ENCODE results near the gene LRRC19. TPM values are rescaled to one million over a fixed set of nuclear protein-coding genes. Genes with fewer than 3 reads are reported as not detected.

LRRC19 gene
- total RNA-seq, 1 experiment from 2014 or later = not detected

DNA sequence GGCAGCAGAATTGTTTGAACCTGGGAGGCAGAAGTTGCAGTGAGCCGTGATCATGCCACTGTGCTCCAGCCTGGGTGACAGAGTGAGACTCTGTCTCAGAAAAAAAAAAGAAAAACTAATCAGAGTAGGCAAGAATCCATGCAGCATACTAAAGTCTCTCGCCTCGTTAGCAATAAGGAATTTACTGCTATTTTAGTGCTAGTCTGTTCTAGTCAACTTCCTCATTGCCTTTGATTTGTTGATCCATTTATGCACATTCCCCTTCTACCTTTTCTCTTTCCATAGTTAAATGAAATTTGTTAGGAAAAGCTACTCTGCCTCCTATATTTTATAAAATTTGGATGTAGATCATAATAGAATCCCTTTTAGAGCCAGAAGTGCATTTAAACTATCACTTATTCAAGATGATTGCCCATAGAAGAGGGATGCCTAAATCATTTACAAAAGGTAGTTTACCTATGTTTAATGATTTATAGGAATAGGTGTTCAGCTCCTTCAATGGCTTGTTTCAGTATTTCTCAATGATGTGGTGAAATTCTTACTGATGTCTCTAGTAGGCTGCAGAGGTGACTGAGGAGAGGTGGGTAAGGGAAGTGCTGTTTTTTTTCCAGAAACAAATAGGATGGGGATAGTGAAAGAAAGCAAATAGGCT, 1.9 kb downstream of the LRRC19 start:
- ChIA-PET CTCF (no interaction called here), POLR2A (no interaction called here), RAD21 (ENCODE audit: low non-redundant PET in 1 of 2, low total read pairs in 2 of 2, uncharacterized antibody in 2 of 2, unreplicated experiment in 2 of 2) (no interaction called here)
- Histone ChIP-seq H3K27me3 (ENCODE audit: insufficient read depth, low read length) (no peaks in the 10 kb centered on the region), H3K79me2 (ENCODE audit: insufficient read depth, low read length) (no peaks in the 10 kb centered on the region), H3K9me2 (ENCODE audit: insufficient read depth) (no peaks in the 10 kb centered on the region), H3K4me1 (ENCODE audit: control insufficient read depth in 1 of 2, insufficient read depth in 2 of 2, low read length in 2 of 2) (no peaks in the 10 kb centered on the region), H3K36me3 (ENCODE audit: control insufficient read depth in 1 of 2, insufficient read depth in 2 of 2, low read length in 2 of 2) (no peaks in the 10 kb centered on the region), H2AFZ (ENCODE audit: low read depth, low read length, poor library complexity, severe bottlenecking) (no peak overlapping the region), H3K9me3 (ENCODE audit: control insufficient read depth in 1 of 2, insufficient read depth in 1 of 2, low read depth in 1 of 2, low read length in 2 of 2) (no peaks in the 10 kb centered on the region), H4K20me1 (ENCODE audit: insufficient read depth) (no peaks in the 10 kb centered on the region), H3K4me2 (ENCODE audit: low read length) (no peak overlapping the region), H3K9ac (ENCODE audit: low read length) (no peak overlapping the region), H3K4me3 (replicated peaks in 1 of 2; ENCODE audit: low read depth in 1 of 2, low read length in 2 of 2) (no peak overlapping the region), H3K27ac (ENCODE audit: low read depth, low read length) (no peak overlapping the region)
- BruUV-seq (replicated peaks) = no TSS peak
- no peak for DNase-seq (ENCODE audit: low read depth, low spot score)
- no peak for TF ChIP-seq POLR2AphosphoS5 (IDR thresholded peaks at IDR 0.05; ENCODE audit: low read depth, low read length)
- no peak for TF ChIP-seq EZH2phosphoT487 (IDR thresholded peaks at IDR 0.05; ENCODE audit: borderline replicate concordance)
- TF ChIP-seq EGR1 (IDR thresholded peaks at IDR 0.05; ENCODE audit: low read depth) = no peak
- TF ChIP-seq RAD21 (IDR thresholded peaks at IDR 0.05; ENCODE audit: low read depth) = no peak
- no peak for TF ChIP-seq CBX3 (IDR thresholded peaks at IDR 0.05; ENCODE audit: low read depth)
- TF ChIP-seq SIN3A (IDR thresholded peaks at IDR 0.05; ENCODE audit: low read depth) = no peak
- no peak for TF ChIP-seq FOSL1 (IDR thresholded peaks at IDR 0.05; ENCODE audit: low read depth)
- TF ChIP-seq, protein P1, sequence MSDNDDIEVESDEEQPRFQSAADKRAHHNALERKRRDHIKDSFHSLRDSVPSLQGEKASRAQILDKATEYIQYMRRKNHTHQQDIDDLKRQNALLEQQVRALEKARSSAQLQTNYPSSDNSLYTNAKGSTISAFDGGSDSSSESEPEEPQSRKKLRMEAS (IDR thresholded peaks at IDR 0.05) = no peak
- TF ChIP-seq ELF1 (IDR thresholded peaks at IDR 0.05; ENCODE audit: borderline replicate concordance, low read depth) = no peak
- TF ChIP-seq, protein P2, sequence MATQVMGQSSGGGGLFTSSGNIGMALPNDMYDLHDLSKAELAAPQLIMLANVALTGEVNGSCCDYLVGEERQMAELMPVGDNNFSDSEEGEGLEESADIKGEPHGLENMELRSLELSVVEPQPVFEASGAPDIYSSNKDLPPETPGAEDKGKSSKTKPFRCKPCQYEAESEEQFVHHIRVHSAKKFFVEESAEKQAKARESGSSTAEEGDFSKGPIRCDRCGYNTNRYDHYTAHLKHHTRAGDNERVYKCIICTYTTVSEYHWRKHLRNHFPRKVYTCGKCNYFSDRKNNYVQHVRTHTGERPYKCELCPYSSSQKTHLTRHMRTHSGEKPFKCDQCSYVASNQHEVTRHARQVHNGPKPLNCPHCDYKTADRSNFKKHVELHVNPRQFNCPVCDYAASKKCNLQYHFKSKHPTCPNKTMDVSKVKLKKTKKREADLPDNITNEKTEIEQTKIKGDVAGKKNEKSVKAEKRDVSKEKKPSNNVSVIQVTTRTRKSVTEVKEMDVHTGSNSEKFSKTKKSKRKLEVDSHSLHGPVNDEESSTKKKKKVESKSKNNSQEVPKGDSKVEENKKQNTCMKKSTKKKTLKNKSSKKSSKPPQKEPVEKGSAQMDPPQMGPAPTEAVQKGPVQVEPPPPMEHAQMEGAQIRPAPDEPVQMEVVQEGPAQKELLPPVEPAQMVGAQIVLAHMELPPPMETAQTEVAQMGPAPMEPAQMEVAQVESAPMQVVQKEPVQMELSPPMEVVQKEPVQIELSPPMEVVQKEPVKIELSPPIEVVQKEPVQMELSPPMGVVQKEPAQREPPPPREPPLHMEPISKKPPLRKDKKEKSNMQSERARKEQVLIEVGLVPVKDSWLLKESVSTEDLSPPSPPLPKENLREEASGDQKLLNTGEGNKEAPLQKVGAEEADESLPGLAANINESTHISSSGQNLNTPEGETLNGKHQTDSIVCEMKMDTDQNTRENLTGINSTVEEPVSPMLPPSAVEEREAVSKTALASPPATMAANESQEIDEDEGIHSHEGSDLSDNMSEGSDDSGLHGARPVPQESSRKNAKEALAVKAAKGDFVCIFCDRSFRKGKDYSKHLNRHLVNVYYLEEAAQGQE (IDR thresholded peaks at IDR 0.05; ENCODE audit: low read depth) = no peak
- TF ChIP-seq EZH2 (IDR thresholded peaks at IDR 0.05) = no peak
- no peak for TF ChIP-seq ZNF274 (IDR thresholded peaks at IDR 0.05; ENCODE audit: low read depth, low read length)
- no peak for TF ChIP-seq POLR2A (IDR thresholded peaks at IDR 0.05; ENCODE audit: borderline replicate concordance, extremely low read depth, insufficient read depth, insufficient read length)
- no peak for TF ChIP-seq YY1 (IDR thresholded peaks at IDR 0.05; ENCODE audit: extremely low read depth, insufficient replicate concordance, low read depth, low read length)
- no peak for TF ChIP-seq CEBPB (IDR thresholded peaks at IDR 0.05; ENCODE audit: low read depth)
- ATAC-seq = no peak
- intact Hi-C loops (cut with micrococcal nuclease) = no loop called here

All from HCT116 (cell line).